Measurements from ENCODE around the gene NAIF1.

Gene NAIF1

GRCh38 chr9:128102861-128103588, 35.9 kb upstream of the NAIF1 start:
- in situ Hi-C loops (cut with MboI; ENCODE audit: low sequenced_read_pairs): no loop called here

- in situ Hi-C loops (cut with MboI; ENCODE audit: low sequenced_read_pairs): no loop called here
Observed at GRCh38 chr9:128102196-128102595, 35.1 kb upstream of the NAIF1 start.

GRCh38 chr9:128101690-128102089, 34.6 kb upstream of the NAIF1 start:
- in situ Hi-C loops (cut with MboI; ENCODE audit: low sequenced_read_pairs): no loop called here

GRCh38 chr9:128101231-128101661, 34.1 kb upstream of the NAIF1 start:
- in situ Hi-C loops (cut with MboI; ENCODE audit: low sequenced_read_pairs): no loop called here

GRCh38 chr9:128100581-128100980, 33.5 kb upstream of the NAIF1 start:
- in situ Hi-C loops (cut with MboI; ENCODE audit: low sequenced_read_pairs): no loop called here

GRCh38 chr9:128099932-128100491, 32.9 kb upstream of the NAIF1 start:
- in situ Hi-C loops (cut with MboI; ENCODE audit: low sequenced_read_pairs): no loop called here

GRCh38 chr9:128099231-128099931, 32.3 kb upstream of the NAIF1 start:
- in situ Hi-C loops (cut with MboI; ENCODE audit: low sequenced_read_pairs): no loop called here

- in situ Hi-C loops (cut with MboI; ENCODE audit: low sequenced_read_pairs): no loop called here
Observed at GRCh38 chr9:128098297-128099230, 31.4 kb upstream of the NAIF1 start.

GRCh38 chr9:128097543-128098296, 30.6 kb upstream of the NAIF1 start:
- in situ Hi-C loops (cut with MboI; ENCODE audit: low sequenced_read_pairs): no loop called here

- in situ Hi-C loops (cut with MboI; ENCODE audit: low sequenced_read_pairs): no loop called here
Observed at GRCh38 chr9:128096616-128097536, 29.8 kb upstream of the NAIF1 start.

- in situ Hi-C loops (cut with MboI; ENCODE audit: low sequenced_read_pairs): no loop called here
Observed at GRCh38 chr9:128094950-128095544, 27.9 kb upstream of the NAIF1 start.

GRCh38 chr9:128094166-128094949, 27.2 kb upstream of the NAIF1 start:
- in situ Hi-C loops (cut with MboI; ENCODE audit: low sequenced_read_pairs): no loop called here

- in situ Hi-C loops (cut with MboI; ENCODE audit: low sequenced_read_pairs): no loop called here
Observed at GRCh38 chr9:128093011-128093410, 25.9 kb upstream of the NAIF1 start.

GRCh38 chr9:128092199-128092977, 25.3 kb upstream of the NAIF1 start:
- in situ Hi-C loops (cut with MboI; ENCODE audit: low sequenced_read_pairs): no loop called here

GRCh38 chr9:128091571-128091970, 24.5 kb upstream of the NAIF1 start:
- in situ Hi-C loops (cut with MboI; ENCODE audit: low sequenced_read_pairs): no loop called here

GRCh38 chr9:128091144-128091543, 24.0 kb upstream of the NAIF1 start:
- in situ Hi-C loops (cut with MboI; ENCODE audit: low sequenced_read_pairs): no loop called here

GRCh38 chr9:128089299-128089698, 22.2 kb upstream of the NAIF1 start:
- in situ Hi-C loops (cut with MboI; ENCODE audit: low sequenced_read_pairs): no loop called here

All from HL-60/S4 treated with phorbol 12-myristate 13-acetate at 8.2 ng/mL for 4 days and 3 days (cell line).